AG04449 (cell line): ENCODE measurements around the gene SIRPG.

Source experiments
- CTCF ChIA-PET: fragments of 350-600 bp; formaldehyde crosslinking; extraction: SDS; loops from one replicate; lab custom pipeline; 2021; ENCODE audit warnings: antibody characterized with exemption; lab: Yijun Ruan, JAX
- POLR2A ChIA-PET: fragments of 400-600, 350-600 bp; formaldehyde crosslinking; extraction: SDS; loops from one replicate; lab custom pipeline; 2020; ENCODE audit warnings: antibody characterized with exemption, inconsistent platforms; lab: Yijun Ruan, JAX
- DNase-seq: peaks from one replicate; pipeline ENCODE4 v3.0.0-alpha.2; 2010; ENCODE audit warnings: low read depth, low spot score
- H3K4me3 ChIP-seq: 2 replicates; pipeline ENCODE4 v1.5.1; 2011; ENCODE audit warnings: low read depth, mild to moderate bottlenecking, control low read depth, low read length
- CTCF ChIP-seq: IDR thresholded peaks from one replicate; pipeline ENCODE4 v1.5.1; 2011; ENCODE audit warnings: mild to moderate bottlenecking, moderate library complexity, low read length, control low read depth, inconsistent platforms; ENCODE audit not compliant: insufficient read depth; ENCODE audit errors: missing control alignments

SIRPG gene

GRCh38 chr20:1654996-1655395 is 2.6 kb downstream of the SIRPG start:
- TF ChIP-seq CTCF: no peak
- no peak for DNase-seq
- ChIA-PET CTCF (no interaction called here), POLR2A (no interaction called here)
- no peak overlapping the region for H3K4me3 ChIP-seq

DNA sequence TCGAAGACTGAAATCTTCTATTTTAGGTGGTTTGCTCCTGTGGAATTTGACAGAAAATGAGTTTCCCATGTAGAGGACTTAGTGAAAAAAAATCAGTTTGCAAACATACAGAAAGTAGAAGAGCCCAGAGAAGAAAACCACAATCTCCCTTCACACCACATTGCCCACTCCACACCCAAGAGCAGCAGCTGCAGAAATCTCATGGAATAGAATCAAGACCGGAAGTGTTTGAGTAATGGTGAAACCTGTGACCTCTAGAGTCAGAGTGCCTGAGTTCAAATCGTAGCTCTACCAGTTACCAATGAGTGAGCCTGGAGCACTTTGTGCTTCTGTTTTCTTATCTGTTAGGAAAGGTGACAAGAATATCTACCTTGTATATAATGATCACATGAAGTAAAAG is 4.6 kb downstream of the SIRPG start:
- no peak for DNase-seq
- ChIA-PET CTCF (no interaction called here), POLR2A (no interaction called here)
- no peak for TF ChIP-seq CTCF
- H3K4me3 ChIP-seq: no peak overlapping the region

DNA sequence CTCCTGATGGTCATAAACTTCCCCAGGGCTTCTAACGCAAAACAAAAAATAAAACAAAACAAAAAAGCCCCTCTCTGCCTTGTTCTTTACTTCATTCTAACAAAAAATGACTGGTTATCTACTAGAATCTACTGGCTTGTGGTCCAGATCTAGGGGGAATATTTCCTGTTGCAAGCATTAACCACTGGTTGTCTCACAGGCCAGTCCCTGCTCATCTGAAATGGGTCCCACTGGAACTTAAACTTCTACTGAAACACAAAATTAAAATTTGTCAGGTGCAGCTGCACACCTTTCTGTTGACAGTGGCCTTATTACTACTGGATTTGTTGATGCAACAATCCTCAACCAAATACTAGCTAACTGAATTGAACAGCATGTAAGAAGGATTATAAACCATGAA is 5.5 kb downstream of the SIRPG start:
- ChIA-PET CTCF (no interaction called here), POLR2A (no interaction called here)
- H3K4me3 ChIP-seq: no peak overlapping the region
- no peak for TF ChIP-seq CTCF
- no peak for DNase-seq

DNA sequence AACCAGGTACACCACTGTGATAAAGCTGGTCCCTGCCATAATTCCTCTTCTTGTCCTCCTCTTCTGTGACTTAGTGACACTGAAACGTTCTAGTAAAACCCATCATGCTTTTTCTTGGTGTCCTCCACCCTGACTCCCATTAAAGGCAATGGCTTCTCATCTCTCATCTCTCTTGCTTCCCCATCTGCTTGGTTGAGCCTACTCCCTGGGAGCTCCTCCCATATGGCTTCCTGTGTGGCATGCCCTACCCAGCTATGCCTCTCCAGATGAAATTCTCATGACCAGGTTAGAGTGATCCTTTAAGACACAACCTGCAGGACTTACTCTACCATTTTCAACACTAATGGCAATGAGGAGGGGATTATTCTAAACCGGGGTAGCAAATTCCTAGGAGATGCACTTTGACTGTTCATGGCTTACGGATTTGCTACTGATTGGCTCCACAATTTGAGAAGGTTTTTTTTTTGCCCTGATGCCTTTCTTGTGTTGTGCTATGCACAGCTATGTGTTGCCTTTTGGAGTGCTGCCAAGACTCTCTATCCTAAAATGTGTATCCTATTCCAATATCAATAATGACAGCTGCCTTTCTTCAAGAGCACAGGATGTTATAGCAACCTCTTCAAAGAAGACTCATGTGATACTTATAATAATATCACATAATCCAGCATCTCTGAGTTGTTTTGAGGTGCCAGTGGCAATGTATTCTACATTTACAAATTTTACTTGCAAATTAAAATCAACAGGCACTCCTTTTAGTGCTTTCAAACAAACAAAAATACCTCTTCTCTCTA is 6.1 kb downstream of the SIRPG start:
- ChIA-PET CTCF (no interaction called here), POLR2A (no interaction called here)
- DNase-seq: no peak
- TF ChIP-seq CTCF: no peak
- no peak overlapping the region for H3K4me3 ChIP-seq

DNA sequence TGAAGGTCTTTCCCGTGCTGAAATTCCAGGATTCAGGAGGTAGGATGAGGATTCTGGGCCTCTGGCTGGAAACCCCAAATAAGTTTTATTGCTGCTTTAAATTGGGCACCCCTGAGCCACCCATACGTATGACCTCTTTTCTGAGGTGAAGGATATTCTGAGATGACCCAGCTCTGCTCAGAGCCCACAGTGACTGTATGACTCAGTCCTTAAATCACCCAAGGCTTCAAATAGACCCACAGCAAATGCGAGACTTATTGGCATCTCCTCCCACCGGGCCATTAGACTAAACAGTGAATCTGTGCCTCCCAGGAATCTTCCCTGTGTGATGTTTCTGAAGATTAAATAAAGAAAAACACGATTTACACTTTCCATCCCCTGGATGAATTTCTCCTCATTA is 9.5 kb downstream of the SIRPG start:
- POLR2A ChIA-PET: no interaction called here
- DNase-seq: no peak
- CTCF ChIA-PET: no interaction called here
- no peak for TF ChIP-seq CTCF
- no peak overlapping the region for H3K4me3 ChIP-seq

- ChIA-PET CTCF (no interaction called here), POLR2A (no interaction called here)
Observed at GRCh38 chr20:1646975-1647431, 10.6 kb downstream of the SIRPG start.

More at GRCh38 chr20:1646975-1647431, 10.6 kb downstream of the SIRPG start:
- DNase-seq: no peak
- no peak overlapping the region for H3K4me3 ChIP-seq
- TF ChIP-seq CTCF: no peak
